LNCaP clone FGC (cell line): Measurements from ENCODE around the gene FADS1.

Experiments
- DNase-seq: peaks from one replicate; pipeline ENCODE4 v3.0.0-alpha.2; 2011; ENCODE audit warnings: low read depth
- H3K4me3 ChIP-seq: 2 replicates; pipeline ENCODE4 v1.5.1; 2011; ENCODE audit warnings: mild to moderate bottlenecking, low read depth, low read length, control low read depth
- TF ChIP-seq, protein P1 (sequence below): IDR thresholded peaks from 2 replicates; pipeline ENCODE4 v1.5.1; 2012; ENCODE audit warnings: mild to moderate bottlenecking; ENCODE audit not compliant: control insufficient read depth, insufficient read depth; ENCODE audit errors: extremely low read depth

Gene FADS1

DNA sequence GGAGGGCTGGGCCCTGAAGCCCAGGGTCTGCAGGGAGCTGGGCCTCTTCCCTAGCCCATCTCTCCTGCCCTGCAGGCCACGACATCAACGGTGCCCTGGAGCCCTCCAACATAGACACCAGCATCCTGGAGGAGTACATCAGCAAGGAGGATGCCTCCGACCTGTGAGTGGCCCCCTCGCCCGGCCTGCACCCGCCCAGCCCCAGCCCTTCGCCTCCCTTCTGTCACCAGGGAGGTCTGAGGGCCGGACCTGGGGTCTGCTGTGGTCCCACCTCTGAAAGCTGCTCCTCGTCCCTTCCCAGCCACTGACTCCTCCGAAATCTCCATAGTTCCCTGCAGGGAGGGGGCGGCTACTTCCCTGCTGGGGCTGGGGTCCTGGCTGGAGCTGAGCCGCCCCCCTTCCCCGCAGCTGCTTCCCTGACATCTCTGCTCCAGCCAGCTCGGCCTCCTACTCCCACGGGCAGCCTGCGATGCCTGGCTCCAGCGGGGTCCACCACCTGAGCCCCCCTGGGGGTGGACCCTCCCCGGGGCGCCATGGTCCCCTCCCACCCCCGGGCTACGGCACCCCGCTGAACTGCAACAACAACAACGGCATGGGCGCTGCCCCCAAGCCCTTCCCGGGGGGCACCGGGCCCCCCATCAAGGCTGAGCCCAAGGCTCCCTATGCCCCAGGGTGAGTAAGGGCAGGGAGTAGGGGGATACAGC is 51.1 kb downstream of the FADS1 start:
- DNase-seq, result no peak
- TF ChIP-seq, protein P1, sequence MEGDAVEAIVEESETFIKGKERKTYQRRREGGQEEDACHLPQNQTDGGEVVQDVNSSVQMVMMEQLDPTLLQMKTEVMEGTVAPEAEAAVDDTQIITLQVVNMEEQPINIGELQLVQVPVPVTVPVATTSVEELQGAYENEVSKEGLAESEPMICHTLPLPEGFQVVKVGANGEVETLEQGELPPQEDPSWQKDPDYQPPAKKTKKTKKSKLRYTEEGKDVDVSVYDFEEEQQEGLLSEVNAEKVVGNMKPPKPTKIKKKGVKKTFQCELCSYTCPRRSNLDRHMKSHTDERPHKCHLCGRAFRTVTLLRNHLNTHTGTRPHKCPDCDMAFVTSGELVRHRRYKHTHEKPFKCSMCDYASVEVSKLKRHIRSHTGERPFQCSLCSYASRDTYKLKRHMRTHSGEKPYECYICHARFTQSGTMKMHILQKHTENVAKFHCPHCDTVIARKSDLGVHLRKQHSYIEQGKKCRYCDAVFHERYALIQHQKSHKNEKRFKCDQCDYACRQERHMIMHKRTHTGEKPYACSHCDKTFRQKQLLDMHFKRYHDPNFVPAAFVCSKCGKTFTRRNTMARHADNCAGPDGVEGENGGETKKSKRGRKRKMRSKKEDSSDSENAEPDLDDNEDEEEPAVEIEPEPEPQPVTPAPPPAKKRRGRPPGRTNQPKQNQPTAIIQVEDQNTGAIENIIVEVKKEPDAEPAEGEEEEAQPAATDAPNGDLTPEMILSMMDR, result no peak
- no peak overlapping the region for H3K4me3 ChIP-seq

DNA sequence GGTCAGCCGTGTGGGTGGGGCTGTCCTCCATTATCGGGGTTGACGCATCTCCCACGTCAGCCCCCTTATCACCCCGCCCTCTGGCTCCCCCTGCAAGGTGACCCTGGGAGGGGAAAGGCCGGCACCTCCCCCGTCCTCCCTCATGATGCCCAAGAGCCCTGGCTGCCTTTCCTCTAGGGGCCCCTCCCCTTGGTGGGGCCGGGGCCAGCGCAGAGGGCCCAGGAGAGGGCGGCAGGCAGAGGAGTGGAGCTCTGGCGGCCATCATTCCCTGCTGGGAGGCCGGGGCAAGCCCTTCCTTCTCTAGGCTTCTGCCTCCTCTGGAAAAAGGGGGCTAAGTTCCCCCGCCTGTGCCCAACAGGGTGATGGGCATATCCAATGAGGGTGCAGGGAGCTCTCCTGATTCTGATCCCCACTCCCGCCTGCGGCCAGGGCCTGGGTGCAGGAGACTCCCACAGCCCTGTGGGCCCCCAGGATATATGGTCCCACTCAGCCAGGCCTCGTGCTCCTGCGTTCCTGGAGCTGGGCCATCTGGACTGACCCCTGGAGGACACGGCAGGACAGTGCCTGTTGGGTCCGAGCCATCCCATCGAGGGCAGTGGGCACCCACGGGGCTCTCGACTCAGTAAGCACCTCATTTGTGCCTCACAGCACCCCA is 52.1 kb downstream of the FADS1 start:
- H3K4me3 ChIP-seq, result no peak overlapping the region
- TF ChIP-seq, protein P1, result no peak
- no peak for DNase-seq

DNA sequence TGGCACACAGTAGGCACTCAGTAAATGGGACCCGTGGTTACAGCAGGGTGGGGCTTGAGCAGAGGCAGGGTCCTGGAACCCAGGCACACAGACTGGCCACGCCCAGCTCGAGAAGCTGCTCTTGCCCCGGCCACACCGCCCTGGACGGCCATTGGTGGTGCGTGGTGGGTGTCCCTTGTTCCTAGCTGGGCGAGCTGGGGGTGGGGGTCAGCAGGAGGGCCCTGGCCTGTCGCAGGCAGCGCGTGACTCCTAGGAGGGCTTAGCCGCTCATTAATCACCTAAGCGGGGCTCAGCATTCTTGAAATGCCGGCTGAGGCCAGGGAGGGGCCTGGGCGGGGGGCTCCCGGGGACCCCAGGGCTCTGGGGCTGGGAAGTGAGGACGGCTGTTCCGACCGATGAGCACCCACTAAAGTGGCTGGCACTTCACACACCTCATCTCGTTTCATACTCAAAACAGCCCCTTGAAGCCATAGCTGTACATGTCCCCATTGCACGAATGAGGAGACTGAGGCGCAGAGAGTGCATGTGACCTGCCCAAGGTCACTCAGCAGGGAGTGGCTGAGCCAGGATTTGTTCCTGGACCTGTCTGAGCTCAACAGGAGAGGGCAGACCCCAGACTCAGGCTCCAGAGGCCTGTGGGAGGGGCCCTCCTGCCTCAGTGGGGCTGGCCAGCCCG is 52.7 kb downstream of the FADS1 start:
- no peak for DNase-seq
- TF ChIP-seq, protein P1, result no peak
- no peak overlapping the region for H3K4me3 ChIP-seq

DNA sequence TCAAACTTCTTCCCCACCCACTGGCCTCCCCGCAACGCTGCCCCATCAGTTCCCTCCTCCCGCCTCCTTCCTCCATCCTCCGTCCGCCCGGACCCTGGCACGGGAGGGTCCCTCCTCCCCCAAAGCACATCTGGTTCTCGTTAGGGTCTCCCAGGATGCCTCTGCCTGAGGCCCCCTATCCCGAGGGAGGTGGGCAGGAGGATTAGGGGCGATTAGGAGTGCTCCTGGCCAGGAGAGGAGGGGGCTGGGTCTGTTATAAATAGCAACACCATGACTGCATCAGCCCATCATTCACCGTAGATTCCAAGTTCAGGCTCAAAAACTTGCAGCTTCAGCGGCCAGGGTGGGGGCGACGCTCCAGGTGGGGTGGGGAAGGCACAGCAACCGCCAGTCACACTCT is 54.0 kb downstream of the FADS1 start:
- DNase-seq, result no peak
- TF ChIP-seq, protein P1, result no peak
- H3K4me3 ChIP-seq, result no peak overlapping the region

DNA sequence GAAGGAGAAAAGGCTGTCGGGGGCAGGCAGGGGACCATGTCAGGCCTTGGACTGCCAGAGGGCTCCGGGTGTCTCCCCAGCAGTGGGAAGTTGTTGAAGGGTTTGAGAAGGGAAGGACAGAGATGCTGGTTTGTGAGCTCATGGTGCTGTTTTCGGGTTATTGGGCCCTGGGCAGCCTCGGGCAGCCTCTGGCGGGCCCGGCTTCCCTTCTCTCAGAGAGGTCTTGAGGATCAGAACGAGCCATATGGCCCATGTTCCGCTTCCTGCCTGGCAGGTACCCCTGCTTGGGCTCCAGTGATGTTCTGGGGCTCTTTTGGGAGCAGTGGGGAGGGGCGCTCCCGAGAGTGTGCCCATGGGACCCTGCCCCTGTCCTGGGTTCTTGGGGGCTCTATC is 54.6 kb downstream of the FADS1 start:
- DNase-seq, result no peak
- no peak overlapping the region for H3K4me3 ChIP-seq
- TF ChIP-seq, protein P1, result no peak

DNA sequence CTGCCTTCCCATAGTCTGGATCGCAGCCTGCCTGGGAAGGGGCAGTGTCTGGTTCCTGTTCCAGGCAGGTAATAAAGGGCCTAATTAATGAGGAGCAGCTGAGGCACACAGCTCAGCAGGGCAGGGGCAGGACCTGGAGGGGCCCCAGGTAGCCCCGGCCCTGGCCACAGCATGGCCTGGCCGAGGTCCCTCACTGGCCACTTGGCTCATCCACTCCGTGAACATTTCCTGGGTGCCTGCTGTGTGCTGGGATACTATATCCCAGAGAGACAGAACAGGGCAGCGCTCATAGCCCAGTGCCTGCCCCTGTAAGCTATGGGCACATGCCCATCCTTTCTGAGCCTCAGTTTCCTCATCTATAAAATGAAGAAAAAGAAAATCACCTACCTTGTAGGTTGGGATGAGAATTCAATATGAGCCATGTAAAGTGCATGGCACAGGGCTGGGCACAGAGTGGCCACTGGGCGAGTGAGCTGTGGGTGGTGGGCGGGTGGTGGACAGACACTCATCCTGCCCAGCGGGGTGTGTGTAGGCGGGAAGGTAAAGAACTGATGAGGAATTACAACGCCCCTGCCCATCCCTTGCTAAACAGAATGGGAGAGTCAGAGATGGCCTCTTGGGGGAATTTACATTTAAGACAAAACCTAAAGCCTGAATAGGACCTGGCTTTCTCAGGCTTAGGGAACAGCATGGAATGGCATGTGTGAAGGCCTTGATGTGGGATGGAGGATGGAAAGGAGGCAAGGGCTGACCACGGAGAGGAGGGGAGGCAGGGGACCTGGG is 55.2 kb downstream of the FADS1 start:
- TF ChIP-seq, protein P1, result no peak
- no peak for DNase-seq
- no peak overlapping the region for H3K4me3 ChIP-seq
